Anterior cingulate cortex (tissue), 58 donors: ENCODE data around the gene FERMT3.

Experiments used
- DNase-seq, 58 donors: peaks; one replicate each; lab custom pipeline; 2025; lab: John Stamatoyannopoulos, UW

Gene FERMT3

DNA sequence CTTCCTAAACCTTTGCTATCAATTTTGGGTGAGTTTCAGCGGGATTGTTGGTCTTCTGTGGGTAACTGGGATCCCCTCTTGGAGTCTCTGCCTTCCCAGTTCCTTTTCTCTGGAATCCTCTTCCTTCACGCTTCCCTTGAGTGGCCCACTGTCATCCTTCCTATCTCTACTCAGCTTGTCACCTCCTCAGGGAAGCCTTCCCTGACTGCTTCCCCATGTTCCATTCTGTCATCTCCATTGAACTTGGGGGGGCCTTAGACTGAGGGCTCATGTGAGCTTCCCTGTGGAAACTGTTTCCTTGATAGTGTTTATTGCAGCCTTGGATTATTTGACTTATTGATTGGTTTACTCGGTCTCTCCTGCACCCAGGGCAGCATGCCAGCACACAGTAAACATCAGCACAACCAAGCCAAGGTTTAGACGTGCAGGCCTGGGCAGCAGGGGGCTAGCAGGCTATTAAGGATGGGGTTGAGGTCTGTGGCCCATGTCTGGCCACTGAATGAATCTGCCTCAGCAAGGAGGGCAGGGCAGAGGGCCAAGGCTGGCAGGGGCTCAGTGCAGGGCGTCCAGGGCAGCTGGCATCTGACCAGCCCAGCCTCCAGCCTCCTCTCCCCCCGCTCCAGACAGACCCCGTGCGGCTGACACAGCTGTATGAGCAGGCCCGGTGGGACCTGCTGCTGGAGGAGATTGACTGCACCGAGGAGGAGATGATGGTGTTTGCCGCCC lies 12.3 kb downstream of the FERMT3 start:
- peak in 5 of 58 donors; percentile 25 to 39 (median 31) for DNase-seq

DNA sequence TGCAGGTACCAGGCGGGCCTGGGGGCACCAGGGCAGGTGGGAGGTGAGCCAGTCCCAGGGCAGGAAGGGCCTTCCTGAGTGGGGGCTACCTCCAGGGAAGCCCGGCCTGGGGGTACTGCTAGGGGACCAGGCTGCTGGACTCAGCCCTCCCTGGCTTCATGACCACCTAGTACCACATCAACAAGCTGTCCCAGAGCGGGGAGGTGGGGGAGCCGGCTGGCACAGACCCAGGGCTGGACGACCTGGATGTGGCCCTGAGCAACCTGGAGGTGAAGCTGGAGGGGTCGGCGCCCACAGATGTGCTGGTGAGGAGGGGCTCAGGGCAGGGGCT lies 12.8 kb downstream of the FERMT3 start:
- DNase-seq: no peak

DNA sequence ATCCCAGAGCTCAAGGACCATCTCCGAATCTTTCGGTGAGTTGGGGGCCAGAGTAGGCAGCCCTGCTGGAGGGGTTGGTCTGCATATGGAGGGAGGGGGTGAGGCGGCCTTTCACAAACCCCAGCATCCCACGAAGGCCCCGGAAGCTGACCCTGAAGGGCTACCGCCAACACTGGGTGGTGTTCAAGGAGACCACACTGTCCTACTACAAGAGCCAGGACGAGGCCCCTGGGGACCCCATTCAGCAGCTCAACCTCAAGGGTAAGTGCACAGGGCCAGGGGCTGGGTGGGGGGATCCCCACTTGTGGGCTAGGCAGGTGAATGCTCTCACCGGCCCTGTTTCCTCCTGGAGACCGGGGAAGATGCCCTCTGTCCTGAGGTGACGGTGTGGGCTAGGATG lies 13.2 kb downstream of the FERMT3 start:
- no peak for DNase-seq

DNA sequence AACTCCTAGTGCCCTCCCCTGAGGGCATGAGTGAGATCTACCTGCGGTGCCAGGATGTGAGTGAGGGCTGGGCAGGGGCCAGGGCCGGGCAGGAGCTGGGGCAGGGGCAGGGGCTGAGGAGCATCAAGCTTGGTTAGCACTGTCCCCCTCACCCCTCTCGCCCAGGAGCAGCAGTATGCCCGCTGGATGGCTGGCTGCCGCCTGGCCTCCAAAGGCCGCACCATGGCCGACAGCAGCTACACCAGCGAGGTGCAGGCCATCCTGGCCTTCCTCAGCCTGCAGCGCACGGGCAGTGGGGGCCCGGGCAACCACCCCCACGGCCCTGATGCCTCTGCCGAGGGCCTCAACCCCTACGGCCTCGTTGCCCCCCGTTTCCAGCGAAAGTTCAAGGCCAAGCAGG lies 13.8 kb downstream of the FERMT3 start:
- DNase-seq: no peak

GRCh38 chr11:64220798-64221197 lies 14.3 kb downstream of the FERMT3 start:
- no peak for DNase-seq

DNA sequence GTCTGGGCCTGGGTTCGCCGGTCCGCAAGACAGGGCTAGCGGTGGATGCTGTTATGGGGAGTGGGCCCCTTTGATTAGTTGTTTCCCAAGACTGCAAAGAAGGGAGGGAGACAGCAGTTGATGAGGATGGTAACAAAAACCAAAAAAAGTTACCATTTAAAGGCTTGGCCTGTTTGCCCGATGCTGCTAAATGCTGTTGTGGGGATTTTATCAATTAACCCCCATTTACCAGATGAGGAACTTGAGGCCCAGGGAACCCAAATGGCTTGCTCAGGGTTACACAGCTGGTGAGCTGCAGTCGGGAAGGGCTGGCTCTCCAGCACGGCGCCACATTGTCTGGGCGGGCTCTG lies 16.1 kb downstream of the FERMT3 start:
- no peak for DNase-seq

DNA sequence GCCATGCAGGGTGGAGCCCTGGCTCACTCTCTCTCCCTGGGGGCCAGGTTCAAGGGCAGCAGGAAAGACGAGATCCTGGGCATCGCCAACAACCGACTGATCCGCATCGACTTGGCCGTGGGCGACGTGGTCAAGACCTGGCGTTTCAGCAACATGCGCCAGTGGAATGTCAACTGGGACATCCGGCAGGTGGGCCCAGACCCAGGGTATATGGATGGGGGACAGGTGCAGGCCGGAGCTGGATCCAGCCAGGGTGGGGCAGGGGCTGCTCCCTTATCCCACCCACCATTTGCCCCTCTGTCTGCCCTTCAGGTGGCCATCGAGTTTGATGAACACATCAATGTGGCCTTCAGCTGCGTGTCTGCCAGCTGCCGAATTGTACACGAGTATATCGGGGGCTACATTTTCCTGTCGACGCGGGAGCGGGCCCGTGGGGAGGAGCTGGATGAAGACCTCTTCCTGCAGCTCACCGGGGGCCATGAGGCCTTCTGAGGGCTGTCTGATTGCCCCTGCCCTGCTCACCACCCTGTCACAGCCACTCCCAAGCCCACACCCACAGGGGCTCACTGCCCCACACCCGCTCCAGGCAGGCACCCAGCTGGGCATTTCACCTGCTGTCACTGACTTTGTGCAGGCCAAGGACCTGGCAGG lies 16.6 kb downstream of the FERMT3 start:
- no peak for DNase-seq

DNA sequence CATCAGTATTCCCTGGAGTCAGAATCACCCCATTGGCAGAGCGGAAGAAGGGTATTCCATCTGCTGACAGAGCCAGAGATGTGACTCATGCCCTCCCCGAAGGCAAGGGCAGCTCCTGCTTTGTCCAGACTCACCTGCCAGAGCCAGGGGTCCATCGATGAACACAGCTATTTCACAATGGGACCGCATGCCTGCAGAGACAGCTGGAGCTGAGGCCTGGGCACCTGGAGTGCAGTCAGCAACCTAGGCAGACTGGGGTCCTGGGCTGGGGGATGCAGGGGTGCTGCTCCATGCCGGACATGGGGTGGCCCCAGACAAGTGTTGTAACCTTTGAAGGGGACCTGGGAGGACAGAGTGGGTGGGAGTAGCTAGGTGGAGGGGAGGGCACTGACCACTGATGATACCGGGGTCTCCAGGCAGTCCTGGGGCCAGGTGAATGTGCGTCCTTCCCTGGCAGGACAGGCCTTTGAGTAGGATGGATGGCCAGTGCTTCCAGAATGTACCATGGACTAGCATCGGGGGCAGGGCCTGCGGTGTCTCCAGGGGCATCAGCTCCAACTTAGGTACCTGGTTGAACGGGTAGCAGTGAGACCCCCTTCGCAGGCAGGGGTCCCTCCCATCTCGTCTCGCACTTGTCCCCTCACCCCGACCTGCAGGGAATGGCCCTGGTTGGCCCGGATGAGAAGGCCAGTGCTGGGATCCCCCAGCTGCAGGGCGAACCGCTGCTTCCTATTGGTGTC lies 17.8 kb downstream of the FERMT3 start:
- DNase-seq: no peak

GRCh38 chr11:64224891-64225607 lies 18.5 kb downstream of the FERMT3 start:
- no peak for DNase-seq

DNA sequence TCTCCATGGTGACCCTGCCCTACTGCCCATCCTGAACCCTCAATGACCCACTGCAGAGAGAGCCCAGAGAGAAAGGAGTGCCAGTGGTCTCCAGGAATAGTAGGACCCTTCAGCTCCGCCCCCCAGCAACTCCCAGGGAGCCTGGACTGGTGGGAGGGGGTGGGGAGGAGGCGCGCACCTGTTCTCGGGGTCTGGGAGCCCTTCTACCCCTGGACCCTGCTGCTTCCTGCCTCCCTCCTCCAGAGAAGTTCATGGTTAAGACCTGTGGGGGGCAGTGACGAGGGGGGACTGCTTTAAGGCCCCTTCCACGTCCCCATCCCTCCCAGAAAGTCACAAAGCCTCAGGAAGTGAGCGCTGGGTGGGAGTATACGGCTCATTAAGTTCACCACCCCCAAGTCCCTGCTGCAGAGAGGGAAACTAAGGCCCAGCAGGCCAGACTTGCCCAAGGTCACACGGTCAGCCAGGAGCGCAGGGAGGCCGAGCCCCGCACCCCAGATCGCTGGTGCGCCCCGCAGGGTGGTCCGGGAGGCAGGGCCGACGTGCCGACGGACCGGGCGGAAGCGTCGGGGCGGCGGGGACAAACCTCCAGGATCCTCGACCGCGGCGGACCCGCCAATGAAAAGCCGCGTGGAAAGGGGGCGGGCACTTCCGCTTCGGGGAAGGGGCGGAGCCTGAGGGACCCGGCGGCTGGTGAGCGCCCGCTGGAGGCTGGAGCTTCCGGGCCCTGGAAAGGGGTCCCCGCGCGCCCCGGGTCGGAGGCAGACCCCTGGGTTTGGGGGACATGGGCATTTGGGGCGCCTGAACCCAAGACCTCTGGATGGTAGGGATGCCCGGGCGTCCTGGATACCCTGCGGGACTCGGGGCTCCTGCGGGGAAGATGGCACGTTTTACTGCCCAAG lies 19.3 kb downstream of the FERMT3 start, which contains the start of the genes NUDT22 and TRPT1:
Gene NUDT22, plus strand, starts transcription at position 667 of the 899 bp plus-strand sequence. CDS start 379 bp downstream, outside the sequence.
Gene TRPT1, minus strand, starts transcription at position 579 of the 899 bp plus-strand sequence. Its CDS starts 326 bp downstream, at position 253.
- DNase-seq: peak; percentile 30 to 92 (median 82)

GRCh38 chr11:64226507-64227051 lies 20.1 kb downstream of the FERMT3 start:
- peak in 19 of 58 donors; percentile 25 to 65 (median 45) for DNase-seq

GRCh38 chr11:64227405-64227956 lies 21.0 kb downstream of the FERMT3 start:
- no peak for DNase-seq

- DNase-seq: no peak
These were observed 22.7 kb downstream of the FERMT3 start for GRCh38 chr11:64229090-64229743.

DNA sequence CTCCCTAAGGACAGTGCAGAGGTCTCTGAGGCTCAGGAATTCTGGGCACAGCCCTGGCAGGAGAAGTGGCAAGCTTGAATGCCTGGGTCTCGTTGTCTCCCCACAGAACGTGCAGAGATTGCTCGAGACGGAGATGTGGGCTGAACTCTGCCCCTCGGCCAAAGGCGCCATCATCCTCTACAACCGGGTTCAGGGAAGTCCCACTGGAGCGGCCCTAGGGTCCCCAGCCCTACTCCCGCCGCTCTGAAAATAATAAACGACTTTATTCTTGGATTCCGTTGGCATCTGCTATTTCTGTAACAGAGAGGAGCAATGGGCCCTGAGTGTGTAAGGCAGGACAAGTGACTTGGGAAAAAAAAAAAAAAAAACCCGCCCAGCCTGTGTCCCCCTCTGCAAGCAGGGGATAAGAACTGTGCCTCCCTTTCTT lies 23.2 kb downstream of the FERMT3 start:
- DNase-seq: no peak

GRCh38 chr11:64230171-64230984 lies 23.9 kb downstream of the FERMT3 start, which contains the start of gene DNAJC4:
Gene DNAJC4, plus strand, starts transcription at chr11:64230548. Its CDS starts 307 bp downstream, at chr11:64230855.
- peak; percentile 52 to 94 (median 85) for DNase-seq

- no peak for DNase-seq
These were observed 24.5 kb downstream of the FERMT3 start for GRCh38 chr11:64230985-64231365.

- no peak for DNase-seq
These were observed 25.0 kb downstream of the FERMT3 start for GRCh38 chr11:64231546-64231945.
